Stimulated activated CD8-positive, alpha-beta memory T cell treated with anti-CD3 and anti-CD28 coated beads, Interleukin-4, amount 100 ng/mL, for 24 hours (primary cell): ENCODE results near the gene MEGF10.
"Not testable (repeated sequence)": the region's sequence is repeated elsewhere in the genome, so short reads cannot be mapped to it uniquely, and the experiment has no call there.

ENCODE experiments used
- DNase-seq: peaks from one replicate; pipeline ENCODE4 v3.0.0-alpha.2; 2020; ENCODE audit warnings: low read depth

MEGF10 gene

DNA sequence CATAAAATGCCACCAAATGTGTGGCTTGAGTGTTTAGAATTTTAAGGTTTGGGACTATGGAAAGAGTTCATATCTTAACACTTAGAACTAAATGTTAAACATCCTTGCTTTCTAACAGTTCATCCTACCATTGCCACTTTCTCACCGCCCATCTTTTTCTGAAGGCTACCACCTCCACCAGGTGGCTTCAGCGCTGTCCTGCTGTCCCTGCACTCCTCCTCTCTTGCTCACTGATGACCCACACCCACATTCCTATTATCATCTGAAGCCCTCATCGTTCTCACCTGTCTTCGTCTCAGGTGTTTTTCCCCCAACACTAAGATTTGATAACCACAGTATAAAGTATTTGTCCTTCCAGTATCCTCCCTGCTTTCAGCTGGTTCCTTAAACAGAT lies 7.4 kb downstream of the MEGF10 start:
- DNase-seq, result no peak

GRCh38 chr5:127298656-127299055 lies 8.1 kb downstream of the MEGF10 start:
- DNase-seq, result no peak

DNA sequence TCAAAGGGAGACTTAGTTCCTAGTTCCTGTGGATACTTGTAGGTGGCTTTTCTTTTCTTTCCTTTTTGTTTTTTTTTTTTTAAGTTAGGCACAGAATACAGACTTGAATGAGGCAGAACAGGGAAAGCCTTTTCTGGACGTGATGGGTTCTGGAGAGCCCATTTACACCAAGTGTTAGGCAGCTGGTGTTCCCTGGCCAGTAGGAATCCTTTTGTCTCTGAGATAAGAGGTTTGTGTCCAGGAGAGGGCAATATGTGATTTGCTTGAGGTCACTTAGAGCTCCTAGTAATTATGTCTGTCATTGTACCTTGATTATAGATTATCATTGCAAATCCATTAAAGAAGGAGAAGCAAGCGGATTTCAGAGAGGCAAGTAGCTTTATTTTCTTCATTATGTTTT lies 9.1 kb downstream of the MEGF10 start:
- no peak for DNase-seq

GRCh38 chr5:127302509-127302908 lies 11.9 kb downstream of the MEGF10 start:
- no peak for DNase-seq

DNA sequence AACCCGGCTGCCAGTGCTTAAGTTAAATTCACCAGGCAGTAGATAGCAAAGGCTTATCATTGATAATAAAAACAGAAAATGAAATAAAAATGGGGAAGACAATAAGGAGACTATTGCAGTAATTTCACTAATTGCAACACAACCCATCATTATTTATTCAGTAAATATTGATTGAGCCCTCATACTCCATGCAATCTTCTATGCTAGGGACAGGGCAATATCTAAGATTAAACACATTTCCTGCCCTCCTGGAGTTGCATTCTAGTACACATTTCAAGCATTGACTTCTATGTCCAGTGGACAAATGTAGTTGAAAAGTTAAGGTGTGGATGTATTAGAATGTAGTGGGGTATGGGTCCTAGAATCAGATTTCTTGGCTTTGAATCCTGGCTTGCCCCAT lies 12.8 kb downstream of the MEGF10 start:
- DNase-seq, result no peak

DNA sequence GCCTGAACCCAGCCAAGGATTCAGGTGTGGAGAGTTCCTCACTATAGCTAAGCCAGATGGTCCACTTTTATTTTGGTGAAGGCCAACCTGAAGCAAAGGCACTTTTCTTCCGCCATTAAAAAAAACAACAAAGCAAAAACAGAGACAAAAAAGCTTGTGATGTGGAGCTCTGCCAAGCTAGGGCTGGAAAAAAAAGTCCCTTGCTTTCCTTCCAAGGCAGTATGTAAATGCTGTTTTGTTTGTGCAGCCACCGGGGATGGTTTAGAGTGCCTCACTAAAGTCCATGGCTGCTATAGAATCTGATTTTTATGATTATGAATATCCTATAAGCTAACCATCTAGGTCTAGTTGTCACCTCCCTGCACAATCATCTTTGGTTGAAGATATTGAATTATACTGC lies 14.9 kb downstream of the MEGF10 start:
- no peak for DNase-seq

- no peak for DNase-seq
These were observed 15.4 kb downstream of the MEGF10 start for GRCh38 chr5:127306036-127306435.

GRCh38 chr5:127306647-127307046 lies 16.1 kb downstream of the MEGF10 start:
- no peak for DNase-seq

- DNase-seq, result no peak
These were observed 17.3 kb downstream of the MEGF10 start for GRCh38 chr5:127307868-127308267.

- DNase-seq, result not testable (repeated sequence)
These were observed 17.7 kb downstream of the MEGF10 start for GRCh38 chr5:127308325-127308724.

DNA sequence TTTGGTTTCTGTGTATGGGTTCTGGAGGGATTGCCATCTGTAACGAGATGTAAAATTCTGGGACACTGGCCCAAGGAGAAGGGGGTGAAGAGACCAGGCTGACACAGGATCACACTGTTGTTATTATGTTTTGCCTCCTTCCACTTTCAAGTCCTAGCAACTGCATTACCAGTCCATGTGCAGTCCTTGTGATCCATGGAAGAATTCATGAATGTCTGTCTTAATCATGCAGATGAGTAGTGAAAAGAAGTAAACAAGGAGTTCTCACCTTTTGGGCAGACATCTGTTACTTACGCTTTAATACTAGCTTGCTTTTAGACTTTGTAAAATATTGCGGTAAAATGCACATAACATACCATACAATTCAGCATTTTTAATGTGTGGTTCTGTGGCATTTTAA lies 18.3 kb downstream of the MEGF10 start:
- no peak for DNase-seq

- DNase-seq, result no peak
These were observed 20.8 kb downstream of the MEGF10 start for GRCh38 chr5:127311349-127311748.

GRCh38 chr5:127311781-127312525 lies 21.4 kb downstream of the MEGF10 start:
- DNase-seq, result no peak

DNA sequence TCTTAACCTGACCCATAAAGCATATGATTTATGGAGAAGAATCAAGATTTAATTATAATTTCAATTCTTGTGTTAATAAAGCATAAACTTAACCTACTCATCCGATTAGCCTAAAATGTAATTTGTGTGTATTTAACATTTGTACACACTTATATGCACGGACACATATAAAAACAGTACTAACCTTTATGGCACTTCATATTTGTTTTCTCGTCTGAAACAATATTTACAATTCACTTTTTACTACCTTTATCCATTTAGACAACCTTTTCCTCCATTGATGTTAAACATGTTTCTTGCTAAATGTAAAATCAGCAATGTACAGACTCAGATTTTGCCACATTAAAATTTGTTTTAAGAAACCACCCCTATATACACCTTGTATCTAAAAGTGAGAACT lies 22.8 kb downstream of the MEGF10 start:
- DNase-seq, result no peak

DNA sequence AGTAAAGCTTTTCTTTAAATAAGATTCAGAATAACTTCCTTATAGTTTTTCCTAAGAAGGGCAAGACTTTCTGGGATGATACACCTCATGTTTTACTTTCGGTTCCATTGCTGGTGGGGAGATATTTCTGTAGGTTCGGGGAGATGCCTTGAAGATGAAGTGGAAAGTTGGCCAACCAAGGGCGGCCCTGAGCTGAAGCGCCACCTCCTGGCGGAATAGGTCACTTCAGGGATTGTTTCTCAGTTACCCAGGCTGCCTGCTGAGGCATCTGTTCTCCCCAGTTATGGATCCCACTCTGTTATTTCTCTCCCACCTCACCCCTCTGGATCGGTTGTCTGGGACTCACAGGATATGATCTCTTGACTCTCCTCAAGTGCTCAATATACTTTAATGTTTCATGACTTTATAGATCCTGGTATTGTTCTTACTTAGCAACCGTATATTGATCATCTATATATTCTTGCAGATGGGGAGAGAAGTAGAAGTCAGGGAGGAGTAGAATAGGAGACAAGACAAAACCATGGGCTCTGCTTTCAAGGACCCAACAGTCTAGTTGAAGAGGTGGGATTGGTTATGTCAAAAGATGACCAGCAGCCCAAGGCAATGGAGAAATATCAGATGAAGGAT lies 23.4 kb downstream of the MEGF10 start:
- DNase-seq, result peak; percentile 48

GRCh38 chr5:127316011-127316410 lies 25.4 kb downstream of the MEGF10 start:
- no peak for DNase-seq

DNA sequence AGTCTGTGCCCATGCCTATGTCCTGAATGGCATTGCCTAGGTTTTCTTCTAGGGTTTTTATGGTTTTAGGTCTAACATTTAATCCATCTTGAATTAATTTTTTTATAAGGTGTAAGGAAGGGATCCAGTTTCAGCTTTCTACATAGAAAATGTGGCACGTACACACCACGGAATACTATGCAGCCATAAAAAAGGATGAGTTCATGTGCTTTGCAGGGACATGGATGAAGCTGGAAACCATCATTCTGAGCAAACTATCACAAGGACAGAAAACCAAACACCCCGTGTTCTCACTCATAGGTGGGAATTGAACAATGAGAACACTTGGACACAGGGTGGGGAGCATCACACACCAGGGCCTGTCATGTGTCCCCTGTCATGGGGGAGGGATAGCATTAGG lies 26.8 kb downstream of the MEGF10 start:
- DNase-seq, result not testable (repeated sequence)

DNA sequence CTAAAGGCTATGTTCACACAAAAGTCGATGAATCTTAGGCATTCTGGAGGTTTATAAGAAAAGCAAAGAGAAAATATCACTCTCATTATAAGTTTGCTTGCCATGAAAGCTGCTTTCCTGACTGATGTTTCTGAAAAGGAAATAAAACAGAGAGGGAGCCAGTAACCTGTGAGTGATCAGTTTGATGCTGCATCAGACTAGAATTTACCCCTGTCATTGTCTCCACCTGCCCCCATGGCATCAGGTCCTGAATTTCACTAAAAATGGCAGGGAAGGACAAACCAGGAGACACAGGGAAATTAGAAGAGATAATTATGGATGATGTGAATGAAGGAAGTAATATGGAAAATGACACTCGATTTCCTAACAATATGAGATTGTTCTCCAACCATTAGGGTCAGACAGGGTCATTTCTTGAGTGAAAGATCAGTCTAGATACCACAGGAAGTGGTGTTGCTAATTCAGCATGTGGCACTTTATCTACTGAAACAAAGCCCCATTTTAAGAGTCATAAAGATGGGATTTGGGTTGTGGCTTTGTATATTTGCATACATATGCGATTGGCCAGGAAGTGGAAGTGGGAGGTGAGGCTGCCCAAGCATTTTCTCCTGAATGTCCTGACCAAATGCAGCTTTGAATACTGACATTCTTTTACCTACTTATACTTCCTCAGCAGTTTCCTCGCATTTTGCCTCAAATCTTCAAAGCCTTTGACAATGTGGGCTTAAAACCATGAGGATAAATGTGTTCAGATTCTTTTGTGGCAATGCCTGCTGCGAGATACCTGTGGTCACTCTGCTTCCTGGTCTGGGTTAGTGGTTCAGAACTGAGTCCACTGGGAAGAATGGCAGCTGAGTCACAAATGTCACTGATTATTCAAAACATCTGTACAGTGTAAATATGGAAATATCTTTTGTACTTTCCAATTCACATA lies 29.7 kb downstream of the MEGF10 start:
- DNase-seq, result no peak

DNA sequence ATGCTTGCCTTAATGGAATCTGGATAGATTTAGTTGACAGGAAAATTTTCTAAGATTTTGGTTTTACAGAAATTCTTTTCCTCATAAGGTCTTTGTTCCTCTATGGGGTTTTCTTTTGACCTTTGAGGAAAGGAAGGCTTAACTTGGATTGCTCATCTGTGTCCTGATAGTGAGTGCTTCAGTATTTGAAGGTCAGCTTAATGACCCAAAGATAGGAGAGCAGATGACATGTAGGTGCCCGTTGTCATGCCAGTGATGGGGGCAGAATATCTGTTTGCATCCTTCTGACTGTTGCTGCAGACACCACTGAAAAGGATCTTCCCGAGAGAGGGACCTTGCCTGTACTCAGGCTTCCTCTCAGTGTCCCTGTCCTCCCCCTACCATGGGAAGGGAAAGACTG lies 30.9 kb downstream of the MEGF10 start:
- DNase-seq, result no peak

DNA sequence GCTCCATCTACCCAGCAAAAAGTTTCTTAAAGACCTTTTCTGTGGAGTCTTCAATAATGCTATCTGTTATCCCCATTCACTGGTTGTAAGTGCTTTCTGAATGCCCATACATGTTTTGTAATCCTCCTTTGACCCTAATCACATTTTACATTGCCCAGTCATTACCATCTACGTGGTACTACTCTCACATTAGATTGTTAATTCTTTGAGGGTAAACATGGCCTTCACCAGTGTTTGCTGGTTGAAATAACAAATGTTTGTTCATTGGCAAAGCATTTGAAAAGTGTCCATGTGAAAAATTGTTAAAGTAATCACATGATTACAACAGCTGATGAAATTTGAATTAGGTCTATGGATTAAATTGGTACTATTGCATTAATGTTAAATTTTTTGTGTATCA lies 31.8 kb downstream of the MEGF10 start:
- no peak for DNase-seq

DNA sequence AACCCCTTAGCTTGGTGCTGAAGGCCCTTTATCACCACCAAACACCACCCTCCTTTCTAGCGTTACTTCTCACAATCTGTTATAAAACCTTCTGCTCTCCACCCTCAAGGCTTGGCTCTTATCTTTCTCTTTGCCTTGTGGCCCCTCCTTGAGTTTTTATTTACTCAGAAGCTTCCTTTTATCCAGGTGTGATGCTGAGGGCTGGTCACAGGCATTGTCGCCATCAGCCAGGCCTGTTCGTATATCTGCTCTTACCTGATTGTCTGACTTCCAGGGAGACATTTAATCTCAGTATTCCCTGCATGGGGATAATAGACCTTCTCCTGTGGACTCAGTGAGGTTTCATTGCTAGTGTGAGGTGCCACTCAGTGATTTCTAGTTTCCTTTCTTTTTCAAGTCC lies 34.2 kb downstream of the MEGF10 start:
- DNase-seq, result no peak

- DNase-seq, result no peak
These were observed 35.8 kb downstream of the MEGF10 start for GRCh38 chr5:127326431-127326830.
